H1 (cell line): ENCODE data around the gene ELMO3. TPM values are rescaled to one million over a fixed set of nuclear protein-coding genes. Genes with fewer than 3 reads are reported as not detected.

Source experiments
- CTCF ChIA-PET: fragments of 300-600 bp; sonication (Branson Sonifier 250); formaldehyde crosslinking; loops from one replicate; lab custom pipeline; 2021; ENCODE audit not compliant: partially characterized antibody; lab: Charles Lee
- POLR2A ChIA-PET: fragments of 300-600 bp; sonication (Branson Sonifier 250); formaldehyde crosslinking; loops from one replicate; lab custom pipeline; 2021; ENCODE audit warnings: inconsistent platforms; ENCODE audit not compliant: partially characterized antibody; lab: Charles Lee
- DNase-seq, 2 experiments: peaks; one replicate each; pipeline versions ENCODE4 v3.0.0 to v3.0.0-alpha.2; 2010 to 2022; ENCODE audit warnings: low spot score in 2 of 2, low read depth in 1 of 2, mixed read lengths in 1 of 2
- FAIRE-seq: peaks from 2 replicates; lab custom pipeline; 2011; peaks lifted over from hg19 to GRCh38; lab: Jason Lieb, UNC
- H2AFZ ChIP-seq: 2 replicates; pipeline ENCODE4 v1.8.1; 2012; ENCODE audit warnings: low read length, inconsistent platforms
- H2AK5ac ChIP-seq: 2 replicates; pipeline ENCODE4 v1.6.1; 2013; ENCODE audit warnings: low read depth, low read length
- H2BK120ac ChIP-seq: replicated peaks from 2 replicates; pipeline ENCODE3; 2013; ENCODE audit warnings: low read depth, low read length, inconsistent platforms
- H2BK12ac ChIP-seq: 2 replicates; pipeline ENCODE4 v1.6.1; 2013; ENCODE audit warnings: low read depth, low read length
- H2BK15ac ChIP-seq: 2 replicates; pipeline ENCODE4 v1.6.1; 2013; ENCODE audit warnings: low read length
- H2BK20ac ChIP-seq: 2 replicates; pipeline ENCODE4 v1.6.1; 2013; ENCODE audit warnings: low read length
- H2BK5ac ChIP-seq: 2 replicates; pipeline ENCODE4 v1.6.1; 2013; ENCODE audit warnings: low read depth, low read length
- H3K14ac ChIP-seq: 2 replicates; pipeline ENCODE4 v1.6.1; 2013; ENCODE audit warnings: inconsistent platforms; ENCODE audit not compliant: insufficient read length
- H3K18ac ChIP-seq: 2 replicates; pipeline ENCODE4 v1.6.1; 2013; ENCODE audit warnings: low read length; ENCODE audit errors: extremely low read depth
- H3K23ac ChIP-seq: 2 replicates; pipeline ENCODE4 v1.6.1; 2013; ENCODE audit warnings: inconsistent platforms; ENCODE audit not compliant: insufficient read length
- H3K23me2 ChIP-seq: 2 replicates; pipeline ENCODE4 v1.6.1; 2013; ENCODE audit warnings: low read depth, low read length
- H3K27ac ChIP-seq: 2 replicates; pipeline ENCODE4 v1.6.1; 2011; ENCODE audit warnings: low read depth, low read length, inconsistent platforms
- H3K27me3 ChIP-seq, 4 experiments: replicated peaks in 1 of 4; 1 replicate in 1 of 4; 2 replicates in 3 of 4; pipeline versions ENCODE4 v1.6.1 to v1.8.1; 2011 to 2013; ENCODE audit warnings: low read length in 3 of 4, mild to moderate bottlenecking in 3 of 4, inconsistent platforms in 2 of 4, mixed read lengths in 2 of 4, moderate library complexity in 1 of 4; ENCODE audit not compliant: control insufficient read depth in 3 of 4, insufficient read depth in 3 of 4; ENCODE audit errors: extremely low read depth in 1 of 4
- H3K36me3 ChIP-seq, 4 experiments: 2 replicates each; pipeline versions ENCODE4 v1.6.1 to v1.8.1; 2011 to 2013; ENCODE audit warnings: mild to moderate bottlenecking in 4 of 4, low read length in 3 of 4, moderate library complexity in 2 of 4, control low read depth in 1 of 4, inconsistent platforms in 1 of 4; ENCODE audit not compliant: insufficient read depth in 4 of 4, control insufficient read depth in 2 of 4
- H3K4ac ChIP-seq: replicated peaks from 2 replicates; pipeline ENCODE3; 2013; ENCODE audit warnings: low read length, low read depth, mixed read lengths, inconsistent platforms; ENCODE audit not compliant: insufficient read length
- H3K4me1 ChIP-seq, 4 experiments: replicated peaks in 1 of 4; 1 replicate in 1 of 4; 2 replicates in 3 of 4; pipeline versions ENCODE4 v1.6.1 to v1.8.1; 2011 to 2013; ENCODE audit warnings: low read length in 3 of 4, inconsistent platforms in 2 of 4, mixed read lengths in 1 of 4; ENCODE audit not compliant: insufficient read depth in 4 of 4, control insufficient read depth in 3 of 4
- H3K4me2 ChIP-seq, 2 experiments: 2 replicates each; pipeline versions ENCODE4 v1.6.1 to v1.8.1; 2011 to 2013; ENCODE audit warnings: low read depth in 2 of 2, low read length in 2 of 2, control low read depth in 1 of 2, inconsistent platforms in 1 of 2, mild to moderate bottlenecking in 1 of 2; ENCODE audit not compliant: insufficient read depth in 1 of 2
- H3K4me3 ChIP-seq, 4 experiments: fragments of 200-600, 300-600 bp in 1 of 4; sonication (generic), shearing (Covaris generic), sonication (Bioruptor Twin) in 1 of 4; 2 replicates each; pipeline versions ENCODE4 v1.5.1 to v1.8.1; 2011 to 2016; ENCODE audit warnings: low read length in 4 of 4, low read depth in 3 of 4, control low read depth in 2 of 4, inconsistent platforms in 2 of 4, mild to moderate bottlenecking in 2 of 4, mixed read lengths in 1 of 4, moderate library complexity in 1 of 4; ENCODE audit not compliant: insufficient read depth in 2 of 4; ENCODE audit errors: extremely low read depth in 1 of 4
- H3K56ac ChIP-seq: replicated peaks from 2 replicates; pipeline ENCODE3; 2013; ENCODE audit warnings: low read depth, mild to moderate bottlenecking, mixed read lengths, low read length, inconsistent platforms; ENCODE audit not compliant: insufficient read length
- H3K79me1 ChIP-seq: 2 replicates; pipeline ENCODE4 v1.6.1; 2013; ENCODE audit warnings: low read depth, low read length, control low read depth
- H3K79me2 ChIP-seq, 2 experiments: 2 replicates each; pipeline versions ENCODE4 v1.6.1 to v1.8.1; 2012 to 2013; ENCODE audit warnings: low read length in 2 of 2, mild to moderate bottlenecking in 2 of 2, inconsistent platforms in 1 of 2; ENCODE audit not compliant: insufficient read depth in 2 of 2, control insufficient read depth in 1 of 2
- H3K9ac ChIP-seq, 4 experiments: replicated peaks in 1 of 4; 1 replicate in 1 of 4; 2 replicates in 3 of 4; pipeline versions ENCODE4 v1.6.1 to v1.8.1; 2011 to 2013; ENCODE audit warnings: low read depth in 3 of 4, low read length in 3 of 4, control low read depth in 2 of 4, mild to moderate bottlenecking in 2 of 4, moderate library complexity in 2 of 4, inconsistent platforms in 1 of 4; ENCODE audit errors: extremely low read depth in 1 of 4
- H3K9me3 ChIP-seq, 2 experiments: 2 replicates each; pipeline versions ENCODE4 v1.6.1 to v1.8.1; 2012 to 2013; ENCODE audit warnings: mild to moderate bottlenecking in 2 of 2, moderate library complexity in 2 of 2, control low read depth in 1 of 2, inconsistent platforms in 1 of 2, low read depth in 1 of 2, low read length in 1 of 2, mixed read lengths in 1 of 2; ENCODE audit not compliant: insufficient read depth in 2 of 2
- H4K20me1 ChIP-seq, 2 experiments: replicated peaks in 1 of 2; 2 replicates each; pipeline versions ENCODE3 to v1.8.1; 2011 to 2013; ENCODE audit warnings: inconsistent platforms in 2 of 2, low read length in 2 of 2, mild to moderate bottlenecking in 1 of 2; ENCODE audit not compliant: insufficient read depth in 2 of 2, control insufficient read depth in 1 of 2
- H4K5ac ChIP-seq: 2 replicates; pipeline ENCODE4 v1.6.1; 2013; ENCODE audit warnings: low read length, low read depth, mixed read lengths, inconsistent platforms; ENCODE audit not compliant: insufficient read length
- H4K8ac ChIP-seq: 2 replicates; pipeline ENCODE4 v1.8.0; 2013; ENCODE audit warnings: mild to moderate bottlenecking, moderate library complexity, low read length, inconsistent platforms; ENCODE audit not compliant: insufficient read depth; ENCODE audit errors: extremely low read depth
- H4K91ac ChIP-seq: replicated peaks from 2 replicates; pipeline ENCODE3; 2013; ENCODE audit warnings: low read length, mixed read lengths, inconsistent platforms; ENCODE audit not compliant: insufficient read length
- JUND ChIP-seq: IDR thresholded peaks from 2 replicates; pipeline ENCODE4 v1.6.1; 2011; ENCODE audit warnings: mild to moderate bottlenecking, improper control_type of control experiment, low read length
- POLR2A ChIP-seq, 2 experiments: IDR thresholded peaks; 1 replicate in 1 of 2; 2 replicates in 1 of 2; pipeline ENCODE4 v1.6.1; 2011; ENCODE audit warnings: low read depth in 2 of 2, low read length in 2 of 2, mild to moderate bottlenecking in 2 of 2; ENCODE audit errors: control extremely low read depth in 1 of 2
- YY1 ChIP-seq: IDR thresholded peaks from 2 replicates; pipeline ENCODE4 v1.6.1; 2011; ENCODE audit warnings: low read depth, mild to moderate bottlenecking, low read length
- WGBS, 2 experiments: shearing (Covaris generic) in 1 of 2; methylation state at CpG; one replicate each; pipeline versions ENCODE4 v1.1.6 to v1.1.7; 2013 to 2015; ENCODE audit warnings: low lambda C conversion rate in 2 of 2, mixed read lengths in 2 of 2, inconsistent platforms in 1 of 2, low coverage in 1 of 2, missing lambda C conversion rate in 1 of 2; ENCODE audit not compliant: insufficient replicate concordance in 2 of 2, insufficient coverage in 1 of 2, insufficient read length in 1 of 2; ENCODE audit errors: extremely low coverage in 1 of 2, missing lambda C conversion rate in 1 of 2; 5-methylcytosine and 5-hydroxymethylcytosine counted together
- polyA plus RNA-seq, 7 experiments: library from polyadenylated mRNA; depleted of rRNA in 3 of 7; stranded (reverse) in 5 of 7; unstranded in 2 of 7; fragments of >200 nt in 5 of 7; fragments of 200-250 nt in 2 of 7; gene quantifications; 1 replicate in 5 of 7; 2 replicates in 1 of 7; 4 replicates in 1 of 7; pipeline versions ENCODE4 v1.2.1 to v1.2.3, GENCODE V29; 2011 to 2013; ENCODE audit warnings: missing spikeins in 2 of 7, mixed read lengths in 2 of 7
- total RNA-seq: library from RNA; stranded (reverse); fragmentation: NEBNext Ultra II Directional; extraction: Animal tissue kit (Norgen Biotek cat#: 25700); gene quantifications from 2 replicates; pipeline ENCODE4 v1.2.1, GENCODE V29; 2021

The ELMO3 gene
- total and polyA plus RNA-seq, 2 of the 8 experiments (the other 6 are each of a cell fraction or from before 2014, with no cell fraction given), result 9.6 to 10.9 TPM

GRCh38 chr16:67207249-67208091, 8.5 kb downstream of the ELMO3 start:
- Histone ChIP-seq H3K79me2 (no peaks in the 10 kb centered on the region), H3K4me1 (peaks cover 0 to 10% (median 1%) of the 10 kb centered on the region in 4 experiments; a peak in 2 of 7 replicates), H2BK12ac (peak overlapping the region; percentile 50; the same call in 1 of the 2 replicates), H4K8ac (peak overlapping the region; percentile 59; the same call in 1 of the 2 replicates), H2AFZ (no peak overlapping the region), H3K14ac (no peak overlapping the region), H2AK5ac (no peak overlapping the region; the same call in 1 of the 2 replicates), H4K5ac (no peak overlapping the region), H3K36me3 (peaks cover 0 to 3% (median 0%) of the 10 kb centered on the region in 4 experiments; a peak in 2 of 8 replicates), H4K91ac (peak overlapping the region; percentile 49), H3K27me3 (peaks cover 0 to 6% (median 2%) of the 10 kb centered on the region in 4 experiments; a peak in 1 of 7 replicates), H3K23ac (no peak overlapping the region), H3K23me2 (no peaks in the 10 kb centered on the region), H3K79me1 (no peaks in the 10 kb centered on the region), H3K9me3 (no peaks in the 10 kb centered on the region), H2BK120ac (no peak overlapping the region), H3K56ac (no peak overlapping the region), H3K4ac (no peak overlapping the region), H3K18ac (peak overlapping the region; percentile 71), H2BK20ac (no peak overlapping the region), H2BK5ac (peak overlapping the region; percentile 60; the same call in 1 of the 2 replicates), H2BK15ac (no peak overlapping the region), H4K20me1 (peaks cover 0 to 1% of the 10 kb centered on the region in 2 experiments), H3K4me3 (no peak overlapping the region), H3K27ac (no peak overlapping the region), H3K9ac (no peak overlapping the region), H3K4me2 (no peak overlapping the region)
- FAIRE-seq (no peak), DNase-seq (no peak)
- ChIA-PET POLR2A (interaction anchor here (1.0 to 4.3 kb wide), 5 partner anchors 9 to 209 kb away, joined by 3 to 20 read pairs (median 3); partner anchors contain the start of gene TMEM208), CTCF (interaction anchor here (1.2 to 8.9 kb wide), 7 partner anchors 11 to 53 kb away, joined by 3 to 111 read pairs (median 5); partner anchors contain the start of genes E2F4, ELMO3 and TMEM208)
- WGBS, 2 experiments, result 85% methylated on average over 21 of the region's 21 CpGs; no CpG with 5 or more reads in 1 of the 2 experiments
- TF ChIP-seq POLR2A (IDR thresholded peaks at IDR 0.05; ENCODE audit: control extremely low read depth in 1 of 2, low read depth in 2 of 2, low read length in 2 of 2) (peak in 1 of 2 experiments; percentile 19; a peak in 1 of 3 replicates), YY1 (0 out of 2 replicates have a peak, but pooled peaks have one; percentile 61), JUND (no peak)
